GM21528 (cell line): ENCODE measurements around the gene RARG.

Source experiments
- ATAC-seq: cut with Tn5 transposase; IDR thresholded peaks from one replicate; pipeline ENCODE4 v1.9.1; 2021; ENCODE audit warnings: mild to moderate bottlenecking, moderate library complexity; ENCODE audit not compliant: unreplicated experiment, low FRiP score

Gene RARG

GRCh38 chr12:53231921-53232645 is at the start of gene RARG:
Gene RARG (minus strand): TSS chr12:53232209. CDS start chr12:53227545, 4,664 bp downstream.
- ATAC-seq, result no peak

DNA sequence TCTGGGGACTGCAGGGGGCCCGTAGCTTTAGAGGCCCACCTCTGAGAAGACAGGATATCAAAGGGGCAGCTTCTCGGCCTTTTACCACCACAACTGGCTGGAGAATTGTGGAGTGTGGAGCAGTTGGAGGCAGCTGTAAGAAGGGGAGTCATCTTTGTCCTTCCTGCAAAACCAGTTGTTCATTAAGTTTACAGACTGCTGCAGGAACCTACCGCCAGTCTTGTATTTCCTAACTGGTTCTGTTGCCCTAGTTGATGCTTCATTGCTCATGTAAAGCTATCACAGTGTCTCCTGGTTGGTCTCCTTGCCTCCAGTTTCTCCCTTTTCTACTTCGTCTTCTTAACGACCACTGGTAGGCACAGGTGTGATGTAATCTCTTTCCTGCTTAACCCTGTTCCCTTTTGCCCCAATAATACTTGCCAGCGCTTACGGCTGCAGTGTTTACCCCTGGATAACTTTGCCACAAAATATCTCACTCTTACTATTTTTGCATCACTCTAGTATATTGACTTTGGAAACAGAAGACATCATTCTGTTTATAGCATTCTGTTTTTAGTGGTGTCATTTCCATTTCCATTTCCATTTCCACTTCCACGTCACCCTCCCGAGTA is 48.0 kb upstream of the RARG start:
- ATAC-seq, result no peak

DNA sequence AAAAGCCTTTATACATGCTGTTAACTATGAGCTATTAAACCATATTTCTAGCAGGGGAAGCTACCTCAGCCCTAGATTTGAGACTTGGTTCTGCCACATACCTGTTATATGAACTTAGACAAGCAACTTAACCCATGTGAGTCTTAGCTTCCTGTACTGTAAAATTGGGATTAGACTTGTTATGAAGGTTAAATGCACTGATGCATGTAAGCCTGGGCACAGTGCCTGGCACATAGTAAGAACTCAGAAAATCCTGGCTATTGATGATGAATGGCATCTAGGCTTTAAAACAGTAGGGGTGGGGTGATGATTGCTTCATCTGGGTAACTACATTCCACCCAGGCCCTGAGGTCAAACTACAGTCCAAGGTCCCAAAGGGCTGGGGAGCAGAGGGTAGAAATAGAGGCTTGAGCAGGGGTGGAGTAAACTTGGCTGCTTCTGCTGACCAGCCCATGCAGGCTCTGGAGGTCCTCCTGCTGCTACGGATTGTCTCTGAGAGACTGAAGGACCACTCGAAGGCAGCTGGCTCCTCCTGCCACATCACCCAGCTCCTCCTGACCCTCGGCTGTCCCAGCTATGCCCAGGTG is 47.4 kb upstream of the RARG start:
- no peak for ATAC-seq

GRCh38 chr12:53277981-53278380 is 46.0 kb upstream of the RARG start:
- no peak for ATAC-seq

DNA sequence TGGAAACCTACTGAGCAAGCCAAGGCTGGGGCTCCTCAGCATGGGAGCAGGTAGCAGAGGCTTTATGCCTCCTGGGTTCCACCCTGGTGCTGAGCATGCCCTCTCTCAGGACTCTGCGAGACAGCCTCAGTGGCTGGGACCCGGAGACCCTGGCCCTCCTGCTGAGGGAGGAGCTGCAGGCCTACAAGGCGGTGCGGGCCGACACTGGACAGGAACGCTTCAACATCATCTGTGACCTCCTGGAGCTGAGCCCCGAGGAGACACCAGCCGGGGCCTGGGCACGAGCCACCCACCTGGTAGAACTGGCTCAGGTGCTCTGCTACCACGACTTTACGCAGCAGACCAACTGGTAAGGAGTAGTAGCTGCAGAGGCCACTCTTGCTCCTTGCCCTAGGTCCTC is 44.5 kb upstream of the RARG start:
- ATAC-seq, result no peak

DNA sequence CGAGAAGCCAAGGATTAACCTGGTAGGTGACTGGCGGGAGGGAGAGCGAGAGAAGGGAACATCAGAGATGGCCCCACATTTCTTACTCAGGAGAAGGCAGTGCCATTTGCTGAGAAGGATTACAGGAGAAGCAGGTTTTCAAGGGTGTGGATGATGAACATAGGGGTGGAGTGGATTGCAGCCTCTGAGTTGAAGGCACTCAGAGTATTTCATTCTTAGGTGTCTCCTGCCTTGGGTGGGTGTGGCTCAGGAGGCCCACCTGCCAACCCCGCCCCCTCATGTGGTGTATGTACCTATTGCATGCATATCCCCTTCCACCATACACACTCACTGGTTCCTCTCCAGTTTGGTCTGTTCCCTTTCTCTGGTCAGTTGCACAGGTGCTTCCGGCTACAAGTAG is 42.4 kb upstream of the RARG start:
- no peak for ATAC-seq

DNA sequence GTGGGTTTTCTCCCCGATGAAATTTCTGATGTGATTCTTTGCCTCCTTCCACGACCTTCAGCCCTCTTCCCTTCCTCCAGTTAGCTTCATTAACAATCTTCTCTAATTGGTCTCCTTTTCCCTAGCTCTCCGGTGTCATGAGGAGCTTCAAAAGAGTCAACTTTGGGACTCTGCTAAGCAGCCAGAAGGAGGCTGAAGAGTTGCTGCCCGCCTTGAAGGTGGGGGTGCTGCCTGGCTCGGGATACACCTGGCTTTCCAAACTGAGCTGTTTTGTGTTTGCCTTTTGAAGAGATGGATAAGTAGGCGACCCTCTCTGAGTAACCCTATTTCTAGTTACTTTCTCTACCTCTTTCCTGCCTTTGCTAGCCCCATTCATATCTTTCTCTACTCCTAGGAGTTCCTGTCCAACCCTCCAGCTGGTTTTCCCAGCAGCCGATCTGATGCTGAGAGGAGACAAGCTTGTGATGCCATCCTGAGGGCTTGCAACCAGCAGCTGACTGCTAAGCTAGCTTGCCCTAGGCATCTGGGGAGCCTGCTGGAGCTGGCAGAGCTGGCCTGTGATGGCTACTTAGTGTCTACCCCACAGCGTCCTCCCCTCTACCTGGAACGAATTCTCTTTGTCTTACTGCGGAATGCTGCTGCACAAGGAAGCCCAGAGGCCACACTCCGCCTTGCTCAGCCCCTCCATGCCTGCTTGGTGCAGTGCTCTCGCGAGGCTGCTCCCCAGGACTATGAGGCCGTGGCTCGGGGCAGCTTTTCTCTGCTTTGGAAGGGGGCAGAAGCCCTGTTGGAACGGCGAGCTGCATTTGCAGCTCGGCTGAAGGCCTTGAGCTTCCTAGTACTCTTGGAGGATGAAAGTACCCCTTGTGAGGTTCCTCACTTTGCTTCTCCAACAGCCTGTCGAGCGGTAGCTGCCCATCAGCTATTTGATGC is 36.9 kb upstream of the RARG start:
- no peak for ATAC-seq

GRCh38 chr12:53267999-53268629 is 36.1 kb upstream of the RARG start, which contains the start of gene ESPL1:
Gene ESPL1 (plus strand): TSS chr12:53268299. CDS start chr12:53268767, 468 bp downstream.
- ATAC-seq, result peak; percentile 76

GRCh38 chr12:53267306-53267998 is 35.4 kb upstream of the RARG start:
- ATAC-seq, result peak; percentile 33

GRCh38 chr12:53265783-53266182 is 33.8 kb upstream of the RARG start:
- ATAC-seq, result no peak

GRCh38 chr12:53259891-53260290 is 27.9 kb upstream of the RARG start:
- ATAC-seq, result no peak

DNA sequence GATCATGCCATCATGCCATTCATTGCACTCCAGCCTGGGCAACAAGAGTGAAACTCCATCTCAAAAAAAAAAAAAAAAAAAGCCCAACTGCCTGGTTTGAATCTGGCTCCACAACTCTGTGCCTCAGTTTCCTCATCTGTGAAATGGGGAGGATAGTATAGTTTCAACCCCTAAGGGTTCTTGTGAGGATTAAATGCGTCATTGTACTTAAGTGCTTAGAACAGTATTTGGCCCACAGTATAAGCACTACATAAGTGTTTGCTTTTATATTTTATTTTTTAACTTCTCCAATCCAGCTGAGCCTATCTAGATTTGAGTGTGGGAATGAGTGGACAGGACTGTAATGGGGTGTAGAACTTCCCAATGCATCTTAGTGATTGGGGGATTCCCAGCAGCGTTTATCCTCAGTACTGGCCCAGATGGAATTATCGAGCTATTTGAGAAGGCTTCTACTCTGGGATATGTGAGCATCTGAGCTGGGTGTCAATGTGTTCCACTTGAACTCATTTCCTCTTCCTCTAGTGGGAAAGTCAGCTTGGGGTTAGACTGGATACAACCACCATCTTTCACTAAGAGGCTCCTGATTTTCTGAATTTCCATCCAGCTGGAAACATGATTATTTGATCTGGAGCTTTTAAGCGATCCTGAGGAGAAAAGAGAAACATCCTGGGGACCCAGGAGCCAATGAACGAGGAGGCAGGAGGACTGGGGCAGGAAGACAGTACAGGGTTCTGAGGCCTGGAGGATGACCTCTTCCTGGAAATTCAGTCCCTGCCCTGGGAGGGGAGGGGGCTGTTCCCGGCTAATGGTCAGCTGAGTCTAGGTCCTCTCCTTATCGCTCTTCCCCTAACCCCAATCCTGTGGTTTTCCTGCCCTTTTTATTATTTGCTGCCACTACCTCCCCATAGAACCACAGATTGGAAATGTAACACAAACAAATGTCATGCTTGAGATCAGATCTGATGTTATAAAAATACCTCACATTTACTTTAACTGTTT is 26.8 kb upstream of the RARG start:
- ATAC-seq, result no peak

- ATAC-seq, result no peak
Measured at GRCh38 chr12:53255996-53256395, 24.0 kb upstream of the RARG start.

GRCh38 chr12:53254816-53255545 is 23.0 kb upstream of the RARG start:
- ATAC-seq, result no peak

DNA sequence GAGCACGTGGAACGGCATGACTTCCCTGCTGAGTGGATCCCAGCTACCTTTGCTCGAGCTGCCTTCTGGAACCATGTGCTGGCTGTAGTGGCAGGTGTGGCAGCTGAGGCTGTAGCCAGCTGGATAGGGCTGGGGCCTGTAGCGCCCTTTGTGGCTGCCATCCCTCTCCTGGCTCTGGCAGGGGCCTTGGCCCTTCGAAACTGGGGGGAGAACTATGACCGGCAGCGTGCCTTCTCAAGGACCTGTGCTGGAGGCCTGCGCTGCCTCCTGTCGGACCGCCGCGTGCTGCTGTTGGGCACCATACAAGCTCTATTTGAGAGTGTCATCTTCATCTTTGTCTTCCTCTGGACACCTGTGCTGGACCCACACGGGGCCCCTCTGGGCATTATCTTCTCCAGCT is 21.3 kb upstream of the RARG start:
- no peak for ATAC-seq

- no peak for ATAC-seq
Measured at GRCh38 chr12:53252349-53252916, 20.4 kb upstream of the RARG start.
